Astrocyte (in vitro differentiated cells and primary cell): ENCODE measurements around the gene LRRC3. TPM values are rescaled to one million over a fixed set of nuclear protein-coding genes. Genes with fewer than 3 reads are reported as not detected.

Experiments
- DNase-seq: peaks from one replicate; pipeline ENCODE4 v3.0.0-alpha.2; 2010; ENCODE audit warnings: low read depth
- FAIRE-seq: peaks from 2 replicates; lab custom pipeline; 2011; peaks lifted over from hg19 to GRCh38; lab: Jason Lieb, UNC
- H2AFZ ChIP-seq: 2 replicates; pipeline ENCODE4 v1.6.0; 2012; ENCODE audit warnings: low read depth, low read length, inconsistent platforms
- H3K27ac ChIP-seq: 2 replicates; pipeline ENCODE4 v1.5.1; 2011; ENCODE audit warnings: low read depth, low read length, inconsistent platforms
- H3K27me3 ChIP-seq: 2 replicates; pipeline ENCODE4 v1.6.0; 2011; ENCODE audit warnings: low read length, inconsistent platforms; ENCODE audit not compliant: insufficient read depth
- H3K36me3 ChIP-seq: 2 replicates; pipeline ENCODE4 v1.5.1; 2011; ENCODE audit warnings: low read length, inconsistent platforms; ENCODE audit not compliant: insufficient read depth
- H3K4me1 ChIP-seq: 2 replicates; pipeline ENCODE4 v1.5.1; 2011; ENCODE audit warnings: low read length, inconsistent platforms; ENCODE audit not compliant: insufficient read depth
- H3K4me2 ChIP-seq: 2 replicates; pipeline ENCODE4 v1.6.0; 2012; ENCODE audit warnings: low read length, inconsistent platforms
- H3K4me3 ChIP-seq: 2 replicates; pipeline ENCODE4 v1.5.1; 2011; ENCODE audit warnings: low read depth, mild to moderate bottlenecking, low read length, inconsistent platforms; ENCODE audit not compliant: insufficient read depth
- H3K79me2 ChIP-seq: 2 replicates; pipeline ENCODE4 v1.6.0; 2012; ENCODE audit warnings: mild to moderate bottlenecking, low read length, inconsistent platforms; ENCODE audit not compliant: insufficient read depth
- H3K9ac ChIP-seq: 2 replicates; pipeline ENCODE4 v1.6.0; 2012; ENCODE audit warnings: mild to moderate bottlenecking, low read length, inconsistent platforms
- H3K9me3 ChIP-seq: 2 replicates; pipeline ENCODE4 v1.5.1; 2012; ENCODE audit warnings: low read depth, mild to moderate bottlenecking, low read length, inconsistent platforms; ENCODE audit not compliant: insufficient read depth
- H4K20me1 ChIP-seq: 2 replicates; pipeline ENCODE4 v1.6.0; 2012; ENCODE audit warnings: low read length, inconsistent platforms; ENCODE audit not compliant: insufficient read depth
- H3K27ac Mint-ChIP-seq: one replicate; pipeline ENCODE4 v1.8.0; 2021; ENCODE audit warnings: mild to moderate bottlenecking, mixed read lengths; ENCODE audit not compliant: unreplicated experiment
- H3K27me3 Mint-ChIP-seq: one replicate; pipeline ENCODE4 v1.8.0; 2021; ENCODE audit warnings: low read depth, mixed read lengths; ENCODE audit not compliant: unreplicated experiment
- H3K36me3 Mint-ChIP-seq: one replicate; pipeline ENCODE4 v1.8.0; 2021; ENCODE audit warnings: low read depth, mixed read lengths; ENCODE audit not compliant: unreplicated experiment
- H3K4me1 Mint-ChIP-seq: one replicate; pipeline ENCODE4 v1.8.0; 2021; ENCODE audit warnings: low read depth, mixed read lengths; ENCODE audit not compliant: unreplicated experiment
- H3K4me3 Mint-ChIP-seq: one replicate; pipeline ENCODE4 v1.8.0; 2021; ENCODE audit warnings: mild to moderate bottlenecking, moderate library complexity, mixed read lengths; ENCODE audit not compliant: unreplicated experiment
- H3K9me3 Mint-ChIP-seq: one replicate; pipeline ENCODE4 v1.8.0; 2021; ENCODE audit warnings: mild to moderate bottlenecking, mixed read lengths; ENCODE audit not compliant: unreplicated experiment
- CTCF ChIP-seq: IDR thresholded peaks from 2 replicates; pipeline ENCODE4 v1.5.1; 2011; ENCODE audit warnings: low read depth, mild to moderate bottlenecking, inconsistent platforms, low read length, moderate library complexity; ENCODE audit not compliant: insufficient read depth
- EZH2 ChIP-seq: IDR thresholded peaks from 2 replicates; pipeline ENCODE4 v1.6.1; 2012; ENCODE audit warnings: mild to moderate bottlenecking, low read length, inconsistent platforms; ENCODE audit not compliant: insufficient read depth
- total RNA-seq: library from RNA; stranded (reverse); gene quantifications from 2 replicates; pipeline ENCODE4 v1.2.1, GENCODE V29; 2021

Gene LRRC3
- total RNA-seq, 1 donor from 2014 or later = 5.2 TPM

GRCh38 chr21:44510109-44510507 is 54.8 kb downstream of the LRRC3 start:
- peaks cover 2% of the 10 kb centered on the region for H3K27me3 ChIP-seq
- no peaks in the 10 kb centered on the region for H3K36me3 ChIP-seq
- Mint-ChIP-seq H3K36me3 (peaks cover 3% of the 10 kb centered on the region), H3K27me3 (peaks cover 42% of the 10 kb centered on the region), H3K4me3 (no peak overlapping the region), H3K27ac (no peak overlapping the region), H3K4me1 (peaks cover 4% of the 10 kb centered on the region), H3K9me3 (no peaks in the 10 kb centered on the region)
- no peak overlapping the region for H3K4me3 ChIP-seq
- no peak overlapping the region for H3K9ac ChIP-seq
- TF ChIP-seq CTCF (no peak), EZH2 (no peak)
- FAIRE-seq = no peak
- no peaks in the 10 kb centered on the region for H4K20me1 ChIP-seq
- no peak overlapping the region for H3K4me2 ChIP-seq
- no peaks in the 10 kb centered on the region for H3K9me3 ChIP-seq
- DNase-seq = no peak
- no peak overlapping the region for H2AFZ ChIP-seq
- H3K27ac ChIP-seq = no peak overlapping the region
- no peaks in the 10 kb centered on the region for H3K79me2 ChIP-seq
- no peaks in the 10 kb centered on the region for H3K4me1 ChIP-seq

GRCh38 chr21:44510508-44511218 is 55.4 kb downstream of the LRRC3 start:
- Histone ChIP-seq H3K9me3 (no peaks in the 10 kb centered on the region), H3K4me3 (no peak overlapping the region), H4K20me1 (no peaks in the 10 kb centered on the region), H3K9ac (no peak overlapping the region), H3K4me2 (peak overlapping the region; percentile 22), H3K36me3 (no peaks in the 10 kb centered on the region), H3K79me2 (no peaks in the 10 kb centered on the region), H3K4me1 (no peaks in the 10 kb centered on the region), H2AFZ (no peak overlapping the region), H3K27ac (no peak overlapping the region), H3K27me3 (peaks cover 2% of the 10 kb centered on the region)
- no peak for FAIRE-seq
- DNase-seq = no peak
- H3K9me3 Mint-ChIP-seq = no peaks in the 10 kb centered on the region
- no peak overlapping the region for H3K27ac Mint-ChIP-seq
- H3K27me3 Mint-ChIP-seq = peaks cover 44% of the 10 kb centered on the region
- peaks cover 2% of the 10 kb centered on the region for H3K4me1 Mint-ChIP-seq
- no peak overlapping the region for H3K4me3 Mint-ChIP-seq
- no peak for TF ChIP-seq EZH2
- TF ChIP-seq CTCF = peak; percentile 40
- peaks cover 3% of the 10 kb centered on the region for H3K36me3 Mint-ChIP-seq
